GM21825 (cell line): Measurements from ENCODE around the gene HLA-F.

Source experiments
- ATAC-seq: cut with Tn5 transposase; IDR thresholded peaks from one replicate; pipeline ENCODE4 v1.9.1; 2021; ENCODE audit warnings: mild to moderate bottlenecking, moderate library complexity; ENCODE audit not compliant: unreplicated experiment

Gene HLA-F

DNA sequence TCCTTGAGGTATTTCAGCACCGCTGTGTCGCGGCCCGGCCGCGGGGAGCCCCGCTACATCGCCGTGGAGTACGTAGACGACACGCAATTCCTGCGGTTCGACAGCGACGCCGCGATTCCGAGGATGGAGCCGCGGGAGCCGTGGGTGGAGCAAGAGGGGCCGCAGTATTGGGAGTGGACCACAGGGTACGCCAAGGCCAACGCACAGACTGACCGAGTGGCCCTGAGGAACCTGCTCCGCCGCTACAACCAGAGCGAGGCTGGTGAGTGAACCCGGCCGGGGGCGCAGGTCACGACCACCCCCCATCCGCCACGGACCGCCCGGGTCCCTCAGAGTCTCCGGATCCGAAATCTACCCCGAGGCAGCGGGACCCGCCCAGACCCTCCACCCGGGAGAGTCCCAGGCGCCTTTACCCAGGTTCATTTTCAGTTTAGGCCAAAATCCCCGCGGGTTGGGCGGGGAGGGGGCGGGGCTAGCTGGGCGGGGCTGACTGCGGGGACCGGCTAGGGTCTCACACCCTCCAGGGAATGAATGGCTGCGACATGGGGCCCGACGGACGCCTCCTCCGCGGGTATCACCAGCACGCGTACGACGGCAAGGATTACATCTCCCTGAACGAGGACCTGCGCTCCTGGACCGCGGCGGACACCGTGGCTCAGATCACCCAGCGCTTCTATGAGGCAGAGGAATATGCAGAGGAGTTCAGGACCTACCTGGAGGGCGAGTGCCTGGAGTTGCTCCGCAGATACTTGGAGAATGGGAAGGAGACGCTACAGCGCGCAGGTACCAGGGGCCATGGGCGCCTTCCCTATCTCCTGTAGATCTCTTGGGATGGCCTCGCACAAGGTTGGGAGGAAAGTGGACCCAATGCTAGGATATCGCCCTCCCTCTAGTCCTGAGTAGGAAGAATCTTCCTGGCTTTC, 693 bp downstream of the HLA-F start:
- peak; percentile 42 for ATAC-seq

- no peak for ATAC-seq
Observed at GRCh38 chr6:29724937-29725869, 2.0 kb downstream of the HLA-F start.

DNA sequence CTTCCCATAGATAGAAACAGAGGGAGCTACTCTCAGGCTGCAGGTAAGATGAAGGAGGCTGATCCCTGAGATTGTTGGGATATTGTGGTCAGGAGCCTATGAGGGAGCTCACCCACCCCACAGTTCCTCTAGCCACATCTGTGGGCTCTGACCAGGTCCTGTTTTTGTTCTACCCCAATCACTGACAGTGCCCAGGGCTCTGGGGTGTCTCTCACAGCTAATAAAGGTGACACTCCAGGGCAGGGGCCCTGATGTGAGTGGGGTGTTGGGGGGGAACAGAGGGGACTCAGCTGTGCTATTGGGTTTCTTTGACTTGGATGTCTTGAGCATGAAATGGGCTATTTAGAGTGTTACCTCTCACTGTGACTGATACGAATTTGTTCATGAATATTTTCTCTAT, 2.8 kb downstream of the HLA-F start:
- no peak for ATAC-seq

GRCh38 chr6:29726571-29727194, 3.4 kb downstream of the HLA-F start:
- no peak for ATAC-seq

DNA sequence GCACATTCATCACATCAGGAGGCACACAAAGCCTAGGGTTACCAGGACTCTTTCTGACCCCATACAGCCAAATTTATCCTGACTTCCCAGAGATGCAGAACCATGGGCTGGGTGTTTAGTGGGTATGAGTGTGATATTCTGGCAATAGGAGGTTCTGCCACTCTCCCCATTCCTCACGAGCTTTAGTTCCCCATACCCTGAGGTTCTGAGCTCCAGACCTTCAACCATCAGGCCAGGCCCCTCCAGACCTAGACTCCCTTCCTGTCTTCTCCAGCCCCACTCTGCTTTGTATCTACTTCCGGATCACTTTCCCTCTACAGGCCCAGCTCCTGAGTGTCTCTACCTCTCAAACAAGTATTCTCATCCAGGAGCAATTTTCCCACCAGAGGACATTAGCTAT, 4.4 kb downstream of the HLA-F start:
- ATAC-seq, result no peak

- ATAC-seq, result no peak
Observed at GRCh38 chr6:29728173-29728874, 5.1 kb downstream of the HLA-F start.

- ATAC-seq, result no peak
Observed at GRCh38 chr6:29728875-29729270, 5.6 kb downstream of the HLA-F start.

- ATAC-seq, result no peak
Observed at GRCh38 chr6:29729774-29730328, 6.6 kb downstream of the HLA-F start.

GRCh38 chr6:29730575-29731126, 7.4 kb downstream of the HLA-F start:
- no peak for ATAC-seq

DNA sequence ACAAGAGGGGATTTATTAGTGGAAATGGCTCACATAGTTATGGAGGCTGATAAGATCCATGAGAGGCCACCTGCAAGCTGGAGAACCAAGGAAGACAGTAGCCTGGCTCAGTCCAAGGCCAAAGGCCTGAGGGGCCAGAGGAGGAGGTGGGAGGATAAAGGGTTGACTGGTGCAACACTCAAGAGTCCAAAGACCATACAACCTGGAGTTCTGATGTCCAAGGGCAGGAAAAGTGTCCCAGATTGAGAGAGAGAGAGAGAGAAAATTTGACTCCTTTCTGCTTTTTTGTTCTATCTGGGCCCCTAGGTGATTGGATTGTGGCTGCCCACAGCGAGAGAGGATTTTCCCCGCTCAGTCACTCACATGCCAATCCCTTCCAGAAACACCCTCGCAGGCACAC, 8.0 kb downstream of the HLA-F start:
- no peak for ATAC-seq

GRCh38 chr6:29733057-29733456, 9.8 kb downstream of the HLA-F start:
- ATAC-seq, result no peak

GRCh38 chr6:29734046-29735018, 11.1 kb downstream of the HLA-F start:
- no peak for ATAC-seq

DNA sequence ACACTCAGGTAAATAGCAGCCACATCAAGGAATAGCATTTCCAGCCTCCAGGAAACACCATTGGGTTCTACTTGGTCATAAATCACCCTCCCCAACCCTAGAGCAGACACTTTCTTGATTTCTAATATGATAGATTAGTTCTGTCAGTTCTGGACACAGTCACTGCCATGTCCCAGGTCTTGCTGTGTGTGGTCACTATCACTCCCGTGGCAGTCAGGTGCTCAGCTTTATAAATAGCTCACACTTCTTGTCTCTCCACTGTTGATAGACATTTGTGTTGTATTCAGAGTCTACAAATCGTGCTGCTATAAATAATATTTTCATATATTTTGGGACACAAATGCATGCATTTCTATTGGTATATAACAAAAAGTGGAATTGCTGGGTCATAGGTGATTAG, 13.3 kb downstream of the HLA-F start:
- no peak for ATAC-seq

- no peak for ATAC-seq
Observed at GRCh38 chr6:29737707-29738630, 14.7 kb downstream of the HLA-F start.

GRCh38 chr6:29739136-29739881, 16.1 kb downstream of the HLA-F start:
- no peak for ATAC-seq

DNA sequence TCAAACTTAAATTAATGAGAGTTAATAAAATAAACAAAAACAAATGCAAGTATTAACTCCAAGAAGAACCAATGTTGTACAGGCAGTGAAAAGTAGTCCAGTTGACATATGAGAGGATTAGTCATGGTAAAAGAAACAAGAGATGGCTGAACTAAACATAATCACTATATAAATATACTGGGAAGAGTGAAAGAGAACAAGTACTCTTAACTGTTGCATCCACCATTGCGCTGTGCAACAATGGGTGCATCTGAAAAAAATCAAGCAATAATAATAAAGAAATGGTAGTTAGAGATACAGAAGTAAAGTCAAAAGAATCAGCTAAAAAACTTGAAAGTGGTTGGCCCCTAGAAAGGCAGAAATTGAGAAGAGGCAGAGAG, 16.6 kb downstream of the HLA-F start:
- ATAC-seq, result no peak

GRCh38 chr6:29741592-29741991, 18.4 kb downstream of the HLA-F start:
- no peak for ATAC-seq
